Hepatocyte (in vitro differentiated cells): ENCODE data around the gene KRT26.

Experiments used
- EZH2 ChIP-seq: fragments of 200-600 bp; sonication (generic); IDR thresholded peaks from 2 replicates; pipeline ENCODE4 v1.6.1; 2016; ENCODE audit warnings: antibody characterized with exemption, mild to moderate bottlenecking, borderline replicate concordance
- EZH2phosphoT487 ChIP-seq: fragments of 200-600 bp; sonication (generic); IDR thresholded peaks from one replicate; pipeline ENCODE4 v1.6.1; 2018; ENCODE audit warnings: antibody characterized with exemption, mild to moderate bottlenecking, low read depth, moderate library complexity; ENCODE audit not compliant: unreplicated experiment, severe bottlenecking
- TF ChIP-seq, protein P1 (sequence below): fragments of 200-600 bp; sonication (generic); IDR thresholded peaks from 2 replicates; pipeline ENCODE4 v1.5.1; 2016; ENCODE audit warnings: antibody characterized with exemption, mild to moderate bottlenecking; ENCODE audit not compliant: poor library complexity

DNA sequence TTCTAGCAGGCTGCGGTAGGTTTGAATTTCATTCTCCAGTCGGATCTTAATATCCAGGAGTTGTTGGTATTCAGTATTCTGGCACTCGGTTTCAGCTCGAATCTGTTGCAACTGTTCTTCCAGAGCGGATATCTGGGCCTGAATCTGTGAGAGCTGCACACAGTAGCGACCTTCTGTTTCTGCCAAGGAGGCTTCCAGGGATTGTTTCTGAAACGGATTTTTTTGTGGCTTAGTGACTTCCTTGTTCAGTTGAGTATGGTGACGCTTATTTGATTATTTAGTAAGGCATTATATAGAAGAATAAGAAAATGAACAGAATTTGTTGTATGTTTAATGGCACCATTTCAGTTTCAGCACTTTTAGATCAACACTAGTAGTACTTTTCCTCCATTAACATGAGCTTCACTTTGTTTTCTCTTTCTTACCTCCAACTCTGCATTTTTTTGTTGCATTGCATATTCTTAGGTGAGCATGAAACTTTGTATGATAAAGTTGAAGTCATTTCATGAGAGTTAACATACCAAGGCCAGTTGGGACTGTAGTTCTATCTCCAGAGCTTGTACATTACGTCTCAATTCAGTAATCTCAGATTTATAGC is 47.6 kb upstream of the KRT26 start:
- TF ChIP-seq, protein P1, sequence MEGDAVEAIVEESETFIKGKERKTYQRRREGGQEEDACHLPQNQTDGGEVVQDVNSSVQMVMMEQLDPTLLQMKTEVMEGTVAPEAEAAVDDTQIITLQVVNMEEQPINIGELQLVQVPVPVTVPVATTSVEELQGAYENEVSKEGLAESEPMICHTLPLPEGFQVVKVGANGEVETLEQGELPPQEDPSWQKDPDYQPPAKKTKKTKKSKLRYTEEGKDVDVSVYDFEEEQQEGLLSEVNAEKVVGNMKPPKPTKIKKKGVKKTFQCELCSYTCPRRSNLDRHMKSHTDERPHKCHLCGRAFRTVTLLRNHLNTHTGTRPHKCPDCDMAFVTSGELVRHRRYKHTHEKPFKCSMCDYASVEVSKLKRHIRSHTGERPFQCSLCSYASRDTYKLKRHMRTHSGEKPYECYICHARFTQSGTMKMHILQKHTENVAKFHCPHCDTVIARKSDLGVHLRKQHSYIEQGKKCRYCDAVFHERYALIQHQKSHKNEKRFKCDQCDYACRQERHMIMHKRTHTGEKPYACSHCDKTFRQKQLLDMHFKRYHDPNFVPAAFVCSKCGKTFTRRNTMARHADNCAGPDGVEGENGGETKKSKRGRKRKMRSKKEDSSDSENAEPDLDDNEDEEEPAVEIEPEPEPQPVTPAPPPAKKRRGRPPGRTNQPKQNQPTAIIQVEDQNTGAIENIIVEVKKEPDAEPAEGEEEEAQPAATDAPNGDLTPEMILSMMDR = no peak
- TF ChIP-seq EZH2phosphoT487 (no peak), EZH2 (no peak)
